ENCODE results near the gene RALGPS1. TPM values are rescaled to one million over a fixed set of nuclear protein-coding genes. Genes with fewer than 3 reads are reported as not detected.

RALGPS1 gene
- total RNA-seq, 1 experiment from 2014 or later, result 0.42 TPM

DNA sequence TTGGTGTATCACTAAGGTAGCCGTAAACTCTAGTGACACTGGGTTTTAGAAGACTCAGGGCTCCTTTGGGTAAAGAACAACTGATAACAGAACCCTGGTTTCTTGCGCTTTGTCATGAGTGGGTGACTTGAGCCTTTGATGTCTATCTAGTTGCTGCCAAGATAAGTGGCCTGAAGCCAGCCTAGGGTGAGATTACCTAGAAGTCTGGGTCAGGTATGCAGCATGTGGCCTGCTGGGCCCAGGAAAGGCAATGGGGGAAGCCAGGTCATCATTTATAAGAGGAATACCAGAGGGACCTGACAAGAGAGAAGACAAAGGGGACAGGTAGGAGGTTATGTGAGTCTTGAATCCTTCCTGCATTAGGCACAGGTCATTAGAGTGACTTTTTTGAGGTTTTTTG, 326.8 kb downstream of the RALGPS1 start:
- no peak for DNase-seq (ENCODE audit: low read depth)

DNA sequence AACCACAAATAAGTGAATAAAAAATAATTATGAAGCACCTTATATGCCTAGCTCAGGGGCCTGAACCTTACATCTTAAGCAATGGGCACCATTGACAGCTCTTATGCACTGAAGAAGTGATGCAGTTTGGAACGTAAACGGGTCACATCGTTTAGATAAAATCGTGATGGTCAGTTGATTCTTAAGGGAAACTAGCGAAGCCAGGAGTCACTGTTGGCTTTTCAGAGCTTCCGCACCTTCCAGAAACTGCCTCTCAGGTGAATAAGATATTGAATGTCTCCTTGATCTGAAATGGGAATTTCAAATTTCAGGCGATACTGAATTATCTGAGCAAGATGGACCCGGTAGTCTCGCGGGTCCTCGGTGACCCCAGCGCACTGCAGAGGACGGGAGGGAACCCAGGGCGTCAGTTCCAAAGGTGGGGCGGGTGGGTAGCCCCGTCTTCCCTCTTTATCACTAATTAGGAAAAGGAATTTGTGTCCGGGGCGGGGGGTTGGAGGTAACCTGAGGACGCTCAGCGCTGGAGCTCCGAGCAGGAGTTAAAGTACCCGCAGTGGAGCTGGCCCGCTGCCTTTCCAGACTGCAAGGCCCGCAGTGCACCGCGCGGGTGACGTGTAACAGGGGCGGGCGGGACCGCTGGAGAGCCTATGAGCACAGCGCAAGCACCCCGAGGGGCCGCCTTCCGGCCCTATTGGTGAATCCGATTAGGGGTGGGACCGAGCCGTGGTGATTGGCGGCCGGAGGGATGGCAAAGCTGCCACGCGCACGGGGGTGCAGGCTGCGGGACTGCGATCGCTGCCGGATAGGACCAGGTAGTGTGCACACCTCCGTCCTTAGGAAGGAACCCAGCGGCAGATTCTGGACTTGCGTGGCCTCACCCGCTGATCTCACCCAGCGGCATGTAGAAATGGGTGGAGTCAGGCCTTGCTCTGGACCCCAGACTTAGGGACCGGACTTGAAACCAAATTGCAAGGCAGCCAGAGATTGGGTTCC, 330.3 kb downstream of the RALGPS1 start:
- peak; percentile 89 for DNase-seq (ENCODE audit: low read depth)

DNA sequence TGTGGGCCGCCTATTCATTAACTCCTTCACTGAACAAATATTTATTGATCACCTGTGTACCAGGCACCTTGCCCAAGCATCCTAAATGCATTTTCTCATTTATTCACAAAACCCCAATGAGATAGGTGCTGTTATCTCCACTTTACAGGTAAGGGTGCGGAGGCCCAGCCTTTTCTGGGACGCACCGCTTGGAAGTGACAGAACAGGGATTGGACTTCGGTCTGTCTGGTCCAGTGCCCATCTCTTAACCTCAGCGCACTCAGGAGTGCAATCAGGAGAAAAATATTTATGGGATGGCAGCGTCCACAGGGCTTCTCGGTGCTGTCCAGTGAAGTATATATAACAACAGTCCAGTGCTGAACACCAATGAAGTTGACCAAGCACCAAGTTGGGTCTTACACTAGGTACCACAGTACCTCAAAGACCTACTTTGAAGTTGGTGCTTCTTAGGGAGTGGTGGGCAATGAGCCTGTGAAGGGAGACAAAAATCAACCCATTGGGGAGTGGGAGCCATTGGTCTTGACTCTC, 331.1 kb downstream of the RALGPS1 start:
- no peak for DNase-seq (ENCODE audit: low read depth)

DNA sequence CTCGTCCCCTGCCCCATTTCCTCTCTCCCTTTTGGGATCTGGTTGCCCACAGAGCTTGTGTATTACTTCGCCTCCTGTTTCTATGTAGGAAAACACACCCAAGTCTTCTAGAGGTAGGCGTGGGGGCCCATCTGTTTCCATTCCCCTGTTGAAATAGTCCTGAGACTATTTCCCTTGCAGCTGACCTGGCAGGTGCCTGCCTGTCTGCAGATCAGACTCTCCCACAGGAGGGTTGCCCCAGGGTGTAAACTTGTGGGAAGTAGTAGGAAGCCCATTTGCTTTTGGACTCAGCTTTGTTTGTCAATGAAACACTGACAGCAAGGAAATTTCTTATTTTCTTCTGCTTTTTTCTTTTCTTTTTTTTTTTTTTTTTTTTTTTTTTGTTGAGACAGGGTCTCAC, 333.7 kb downstream of the RALGPS1 start:
- no peak for DNase-seq (ENCODE audit: low read depth)

DNA sequence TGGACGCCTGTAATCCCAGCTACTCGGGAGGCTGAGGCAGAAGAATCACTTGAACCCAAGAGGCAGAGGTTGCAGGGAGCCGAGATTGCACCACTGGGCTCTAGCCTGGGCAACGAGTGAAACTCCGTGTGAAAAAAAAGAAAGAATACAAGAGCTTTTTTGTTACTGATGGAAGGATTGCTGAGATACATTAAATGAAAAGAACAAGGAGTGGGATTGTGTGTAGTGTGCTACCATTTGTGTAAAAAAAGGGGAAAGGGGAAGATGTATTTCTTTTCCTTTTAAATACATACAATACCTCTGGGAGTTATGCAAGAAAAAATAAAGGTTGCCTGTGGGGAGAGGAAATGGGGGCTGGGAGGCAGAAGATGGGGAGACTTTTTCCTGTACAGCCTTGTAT, 335.3 kb downstream of the RALGPS1 start:
- no peak for DNase-seq (ENCODE audit: low read depth)

DNA sequence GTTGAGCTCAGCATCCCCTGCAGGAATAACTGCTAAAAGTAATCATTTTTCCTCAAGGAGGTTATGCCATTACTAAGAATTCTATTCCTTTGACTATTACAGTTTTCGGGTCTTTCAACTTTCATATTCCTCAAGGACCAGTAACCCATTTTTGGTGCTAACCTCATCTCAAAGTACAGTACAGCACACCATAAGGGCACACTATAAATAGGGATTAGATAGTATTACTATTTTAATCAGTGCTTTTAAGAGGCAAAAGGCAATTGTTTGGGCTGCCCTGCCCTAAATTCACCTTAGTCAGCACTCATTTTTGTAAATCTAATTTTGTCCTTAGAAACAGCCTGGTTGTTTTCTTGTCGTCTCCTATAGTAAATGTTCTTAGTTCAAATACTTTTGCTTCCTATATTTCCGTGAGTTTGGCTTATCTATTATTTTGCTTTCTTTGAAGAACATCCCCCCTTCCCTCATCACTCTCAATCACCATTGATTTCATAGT, 336.4 kb downstream of the RALGPS1 start:
- DNase-seq (ENCODE audit: low read depth), result no peak

DNA sequence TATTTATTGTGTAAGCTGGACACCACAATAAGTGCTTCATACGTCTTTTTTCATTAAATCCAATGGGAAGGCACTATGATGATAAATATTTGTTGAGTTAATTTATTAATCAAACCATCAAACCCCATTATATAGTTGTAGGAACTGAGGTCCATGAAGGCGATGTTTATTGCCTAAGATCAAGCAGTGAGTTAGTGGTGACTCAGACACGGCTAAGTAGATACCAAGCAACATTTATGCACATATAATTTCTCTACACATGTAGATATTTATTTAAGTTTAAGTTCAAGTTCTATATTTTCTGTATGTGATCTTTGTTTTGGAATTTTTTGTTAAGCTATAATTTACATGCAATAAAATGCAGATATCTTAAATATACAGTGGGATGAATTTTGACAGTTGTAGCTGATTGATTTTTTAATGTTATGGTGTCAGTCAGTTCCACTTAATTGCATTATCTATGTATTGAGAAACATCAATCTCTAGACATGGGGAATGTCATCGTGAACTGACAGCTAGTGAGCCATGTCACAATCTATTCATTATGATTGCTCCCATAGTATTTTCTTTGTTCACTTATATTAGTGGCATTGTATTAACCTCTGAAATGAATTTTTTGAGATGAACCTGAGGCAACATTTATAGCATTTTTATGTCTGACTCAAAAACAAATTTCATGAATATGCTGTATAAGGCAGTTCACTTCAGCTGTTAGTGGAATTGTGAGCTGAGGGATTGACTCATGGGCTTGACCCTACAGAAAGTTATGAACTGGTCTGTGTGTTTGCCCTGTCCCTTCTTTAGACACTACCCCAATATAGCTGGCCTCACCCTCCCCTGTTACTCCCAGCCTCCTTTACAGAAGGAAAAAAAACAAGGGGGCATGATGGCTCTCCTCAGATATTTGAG, 338.1 kb downstream of the RALGPS1 start:
- no peak for DNase-seq (ENCODE audit: low read depth)

DNA sequence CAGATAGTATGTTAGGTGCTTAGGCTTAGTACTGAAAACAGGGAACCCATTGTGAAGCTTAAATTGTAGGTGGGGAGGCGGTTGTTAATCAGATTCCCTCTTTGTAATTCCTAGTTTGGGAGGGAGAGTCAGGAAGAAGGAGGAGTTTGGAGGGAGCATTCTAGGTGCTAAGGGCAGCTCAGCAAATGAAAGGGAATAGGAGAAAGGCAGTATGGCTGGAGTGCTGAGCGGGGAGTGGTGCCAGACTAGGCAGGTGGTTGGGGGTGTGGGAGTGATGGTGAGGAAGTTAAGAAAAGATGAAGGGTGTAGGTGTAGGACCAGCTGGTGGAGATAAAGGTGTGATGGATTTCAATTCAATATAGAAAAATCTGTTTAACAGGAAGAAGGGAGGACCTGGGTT, 338.9 kb downstream of the RALGPS1 start:
- no peak for DNase-seq (ENCODE audit: low read depth)

DNA sequence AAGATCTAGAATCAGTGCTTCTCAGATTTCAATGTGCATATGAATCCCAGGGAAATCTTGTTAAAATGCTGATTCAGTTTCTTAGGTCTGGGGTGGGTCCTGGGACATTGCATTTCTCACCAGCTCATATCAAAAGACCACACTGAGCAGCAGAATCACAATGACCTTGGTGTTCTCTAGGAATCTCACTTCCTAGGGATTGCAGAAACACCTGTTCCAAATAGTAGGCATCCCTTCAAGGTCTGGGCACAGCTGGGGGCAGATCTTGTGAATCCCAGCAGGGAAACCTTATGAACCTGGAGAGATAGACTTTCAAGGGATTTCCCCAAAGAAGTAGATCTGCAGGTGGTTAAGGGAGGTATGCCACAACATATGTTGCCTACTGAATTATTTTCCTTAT, 341.1 kb downstream of the RALGPS1 start:
- DNase-seq (ENCODE audit: low read depth), result no peak

DNA sequence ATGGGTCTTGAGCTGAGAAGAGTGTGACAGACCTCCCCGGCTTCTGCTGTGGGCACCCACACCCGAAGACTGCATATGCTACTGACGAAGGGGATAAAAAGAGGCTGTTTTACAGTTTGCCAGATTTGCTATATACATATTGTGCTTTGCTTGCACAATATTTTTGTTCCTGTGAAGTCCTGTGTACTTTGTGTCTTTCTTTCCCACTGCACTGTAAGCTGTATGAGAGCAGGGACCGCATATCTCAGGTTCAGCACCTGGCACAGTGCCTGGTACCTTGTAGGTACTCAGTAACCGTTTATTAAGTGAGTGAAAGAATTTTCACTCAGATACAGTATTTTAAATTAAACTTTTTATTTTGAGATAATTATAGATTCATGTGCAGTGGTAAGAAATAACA, 341.7 kb downstream of the RALGPS1 start:
- DNase-seq (ENCODE audit: low read depth), result no peak

DNA sequence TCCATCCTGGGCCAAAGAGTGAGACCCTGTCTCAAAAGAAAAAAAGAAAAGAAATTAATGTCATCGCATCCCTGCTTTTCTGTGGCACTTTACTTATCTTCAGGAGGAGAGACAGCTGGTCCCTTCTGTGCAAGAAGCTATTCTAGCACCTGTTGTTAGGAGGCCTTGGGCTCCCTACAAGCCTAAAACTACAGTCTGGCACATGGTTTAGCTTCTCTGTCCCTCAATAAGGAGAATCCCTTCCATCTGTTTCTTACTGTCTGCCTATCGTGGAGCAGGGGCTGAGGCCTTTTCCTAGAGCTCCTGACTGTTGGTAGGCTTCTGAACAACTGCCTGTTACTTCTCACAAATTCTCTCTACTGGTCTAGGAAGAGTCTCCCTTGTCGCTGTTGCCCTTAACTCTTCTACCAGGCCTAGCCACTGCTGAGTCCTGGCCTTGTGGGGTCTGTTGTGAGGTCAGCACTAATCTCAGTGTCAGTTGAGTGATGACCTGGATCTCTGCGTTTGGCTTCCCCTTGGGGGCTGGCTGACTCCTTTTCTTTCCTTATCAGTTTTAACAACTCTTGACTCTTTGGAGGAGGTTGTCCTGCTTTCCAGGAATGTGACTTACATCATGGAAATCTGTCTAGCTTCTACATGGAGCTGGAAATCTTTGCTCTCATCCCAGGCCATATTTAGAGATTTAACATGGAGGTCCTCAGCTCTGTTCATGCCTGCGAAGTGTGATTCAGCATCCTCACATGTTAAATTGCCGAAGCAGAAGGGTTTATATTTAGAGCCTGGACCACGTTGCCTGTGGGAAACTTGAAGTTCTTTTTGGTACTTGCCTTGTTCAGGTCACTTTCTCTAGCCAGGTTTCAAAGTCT, 344.3 kb downstream of the RALGPS1 start:
- DNase-seq (ENCODE audit: low read depth), result no peak

DNA sequence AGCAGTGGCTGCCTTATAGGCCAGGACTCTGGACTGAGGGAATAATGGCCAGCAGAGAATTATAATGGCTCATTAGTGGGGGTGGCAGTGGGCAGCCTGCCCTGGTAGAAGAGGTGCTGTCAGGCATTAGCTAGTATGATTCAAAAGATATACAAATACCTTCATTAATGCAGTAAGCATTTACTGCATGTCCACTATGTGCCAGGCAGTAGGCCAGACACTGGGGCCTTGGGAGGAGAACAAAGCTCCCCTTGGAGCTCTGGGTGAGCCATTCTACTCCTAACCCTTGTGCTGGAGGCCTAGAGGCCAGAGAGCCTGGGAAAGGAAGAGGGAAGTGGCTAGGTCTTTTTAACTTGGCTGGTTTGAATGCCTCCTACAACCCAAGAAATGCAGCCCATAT, 348.0 kb downstream of the RALGPS1 start:
- no peak for DNase-seq (ENCODE audit: low read depth)

DNA sequence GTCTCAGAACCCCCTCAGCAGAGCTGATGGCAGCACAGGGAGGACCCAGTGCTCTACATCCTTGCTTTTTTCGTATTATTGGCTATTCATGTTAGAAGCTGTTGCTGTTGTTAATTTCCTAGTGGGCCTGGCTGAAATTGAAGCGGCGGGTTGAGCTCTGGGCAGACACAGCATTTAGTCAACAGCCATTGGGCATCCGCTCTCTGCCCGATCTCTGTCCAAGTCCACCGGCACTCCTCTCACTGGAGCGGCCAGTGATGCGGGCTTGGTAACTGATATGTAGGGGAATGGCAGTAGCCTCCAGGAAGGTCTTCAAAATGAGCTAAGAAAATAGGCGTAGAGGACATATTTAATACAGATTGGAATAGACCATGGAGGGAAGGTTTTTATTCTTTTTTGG, 348.7 kb downstream of the RALGPS1 start:
- no peak for DNase-seq (ENCODE audit: low read depth)

DNA sequence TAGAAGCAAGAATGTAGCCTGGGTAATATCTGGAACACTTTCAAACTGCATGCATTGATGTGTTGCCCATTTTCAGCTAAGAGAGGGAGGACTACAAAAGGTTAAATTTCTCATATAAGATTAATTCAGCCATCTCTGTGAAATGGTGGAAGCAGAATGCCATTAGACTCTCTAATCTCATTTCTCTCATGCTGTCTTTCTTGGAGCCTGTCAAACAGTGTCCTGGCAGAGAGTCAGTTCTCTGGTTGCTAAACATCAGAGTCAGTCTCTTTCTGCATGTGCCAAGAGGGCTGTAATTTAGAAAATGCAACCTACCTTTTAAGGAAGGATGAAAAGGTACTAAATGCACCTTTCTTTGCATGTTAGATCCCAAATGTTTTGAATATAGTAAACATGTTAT, 349.1 kb downstream of the RALGPS1 start:
- DNase-seq (ENCODE audit: low read depth), result no peak

DNA sequence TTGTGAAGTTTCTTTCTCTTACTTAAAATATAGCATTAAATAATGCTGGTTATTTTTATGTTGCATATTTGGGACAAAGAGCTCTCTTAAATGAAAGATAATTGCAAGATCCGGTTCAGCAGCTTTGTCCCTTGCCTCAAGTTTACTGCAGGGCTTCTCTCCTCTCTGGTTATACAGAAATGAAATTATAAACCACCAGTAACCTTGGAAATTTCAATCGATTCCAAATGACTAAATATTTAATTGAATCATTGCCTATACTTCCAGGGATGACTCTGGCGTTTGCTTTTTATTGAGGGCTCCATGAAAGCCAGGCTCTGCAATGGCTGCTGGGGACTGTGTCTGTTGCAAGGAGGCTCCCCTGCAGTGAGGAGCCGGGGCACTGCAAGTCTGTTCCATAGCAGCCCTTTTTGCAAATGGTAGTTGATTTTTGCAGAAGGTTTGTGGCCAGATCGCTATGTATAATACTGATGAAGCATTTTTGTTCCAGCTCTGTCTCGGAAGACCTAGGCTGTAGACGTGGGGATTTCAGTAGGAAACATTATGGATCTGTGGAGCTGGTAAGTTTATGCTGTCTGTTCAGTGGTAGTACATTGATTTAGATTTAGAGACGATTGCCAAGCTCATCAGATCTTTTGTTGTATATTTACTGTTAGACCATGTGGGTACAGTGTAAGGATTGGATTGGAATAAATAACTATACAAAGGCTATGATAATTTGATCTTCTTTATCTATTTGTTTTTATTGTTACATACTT, 350.1 kb downstream of the RALGPS1 start, which contains the start of gene GARNL3:
GARNL3 (plus strand) TSS at position 313 of the 758 bp plus-strand sequence; CDS start at position 417, 104 bp downstream.
- no peak for DNase-seq (ENCODE audit: low read depth)

DNA sequence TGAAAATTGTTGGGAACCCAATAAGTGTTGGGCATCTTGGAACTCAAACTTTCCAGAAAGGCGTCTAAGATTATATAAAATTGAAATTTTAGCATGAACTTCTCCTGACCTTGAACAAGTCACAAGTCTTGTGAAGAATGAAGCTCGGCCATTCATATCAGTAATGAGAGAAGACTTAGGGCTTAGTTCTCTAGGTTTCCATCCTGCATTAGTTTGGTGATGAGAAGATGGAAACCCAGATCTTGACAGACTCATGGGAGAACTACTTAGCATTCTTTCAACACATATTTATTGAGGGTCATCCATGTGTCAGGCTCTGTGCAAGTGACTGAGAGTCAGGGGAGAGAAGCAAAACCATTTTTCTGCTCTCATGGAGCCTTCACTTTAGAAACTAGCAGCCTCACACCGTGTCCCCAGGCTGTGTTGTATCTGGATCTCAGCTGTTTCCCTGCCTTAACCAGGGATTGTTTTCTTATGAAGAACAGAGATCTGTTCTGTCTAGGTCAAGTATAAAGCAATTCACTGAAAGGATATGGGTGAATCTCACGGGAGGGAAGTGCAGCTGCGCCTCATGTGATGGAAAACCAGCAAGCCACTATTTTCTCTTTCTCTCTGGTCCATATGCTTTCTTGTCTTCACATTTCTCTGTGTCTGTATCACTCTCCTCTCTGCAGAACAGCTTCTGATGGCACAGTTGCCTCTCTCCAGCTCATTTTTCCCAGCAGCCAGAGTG, 353.4 kb downstream of the RALGPS1 start:
- no peak for DNase-seq (ENCODE audit: low read depth)

DNA sequence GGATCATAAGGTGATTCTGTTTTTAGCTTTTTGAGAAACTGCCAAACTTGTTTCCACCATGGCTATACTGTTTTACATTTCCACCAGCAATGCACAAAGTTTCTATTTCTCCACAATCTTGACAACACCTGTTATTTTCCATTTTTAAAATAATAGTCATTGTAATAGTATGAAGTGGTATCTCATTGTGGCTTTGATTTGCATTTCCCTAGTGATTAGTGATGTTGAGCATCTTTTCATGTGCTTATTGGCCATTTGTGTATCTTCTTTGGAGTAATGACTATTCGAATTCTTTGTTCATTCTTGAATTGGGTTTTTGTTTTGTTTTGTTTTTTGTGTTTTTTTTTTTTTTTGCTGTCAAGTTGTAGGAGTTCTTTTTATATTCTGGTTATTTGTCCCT, 354.9 kb downstream of the RALGPS1 start:
- DNase-seq (ENCODE audit: low read depth), result no peak
